Measurements from ENCODE around the gene GPR15LG.
"Not testable (repeated sequence)": the region's sequence is repeated elsewhere in the genome, so short reads cannot be mapped to it uniquely, and the experiment has no call there.

GPR15LG gene

GRCh38 chr10:84179059-84179710 lies 5.6 kb downstream of the GPR15LG start:
- H3K9ac ChIP-seq (ENCODE audit: low read depth, low read length) = no peak overlapping the region
- H3K4me1 ChIP-seq (ENCODE audit: control insufficient read depth, insufficient read depth, low read length) = no peaks in the 10 kb centered on the region
- no peaks in the 10 kb centered on the region for H3K27me3 ChIP-seq (ENCODE audit: control insufficient read depth, insufficient read depth, low read length)
- H3K4me3 ChIP-seq (ENCODE audit: low read length) = no peak overlapping the region
- H3K4me2 ChIP-seq (ENCODE audit: low read length) = no peak overlapping the region
- no peaks in the 10 kb centered on the region for H3K36me3 ChIP-seq (ENCODE audit: insufficient read depth, low read length)
- no peaks in the 10 kb centered on the region for H3K9me3 ChIP-seq (replicated peaks; ENCODE audit: low read length)

GRCh38 chr10:84180386-84180785 lies 6.8 kb downstream of the GPR15LG start:
- H3K27me3 ChIP-seq (ENCODE audit: control insufficient read depth, insufficient read depth, low read length); H3K4me3 ChIP-seq (ENCODE audit: low read length); H3K4me2 ChIP-seq (ENCODE audit: low read length); H3K9ac ChIP-seq (ENCODE audit: low read depth, low read length); H3K36me3 ChIP-seq (ENCODE audit: insufficient read depth, low read length); H3K4me1 ChIP-seq (ENCODE audit: control insufficient read depth, insufficient read depth, low read length); H3K9me3 ChIP-seq (replicated peaks; ENCODE audit: low read length): not testable (repeated sequence)

- Histone ChIP-seq H3K27me3 (ENCODE audit: control insufficient read depth, insufficient read depth, low read length) (no peaks in the 10 kb centered on the region), H3K36me3 (ENCODE audit: insufficient read depth, low read length) (no peaks in the 10 kb centered on the region), H3K9me3 (replicated peaks; ENCODE audit: low read length) (no peaks in the 10 kb centered on the region), H3K4me1 (ENCODE audit: control insufficient read depth, insufficient read depth, low read length) (no peaks in the 10 kb centered on the region), H3K4me2 (ENCODE audit: low read length) (no peak overlapping the region), H3K9ac (ENCODE audit: low read depth, low read length) (no peak overlapping the region), H3K4me3 (ENCODE audit: low read length) (no peak overlapping the region)
These were observed 8.0 kb downstream of the GPR15LG start for GRCh38 chr10:84181631-84182030.

GRCh38 chr10:84184517-84184916 lies 10.9 kb downstream of the GPR15LG start:
- no peaks in the 10 kb centered on the region for H3K9me3 ChIP-seq (replicated peaks; ENCODE audit: low read length)

GRCh38 chr10:84185526-84186175 lies 12.1 kb downstream of the GPR15LG start:
- Histone ChIP-seq H3K4me3 (ENCODE audit: low read length) (no peak overlapping the region), H3K4me2 (ENCODE audit: low read length) (no peak overlapping the region), H3K27me3 (ENCODE audit: control insufficient read depth, insufficient read depth, low read length) (peaks cover 4% of the 10 kb centered on the region), H3K36me3 (ENCODE audit: insufficient read depth, low read length) (no peaks in the 10 kb centered on the region), H3K4me1 (ENCODE audit: control insufficient read depth, insufficient read depth, low read length) (no peaks in the 10 kb centered on the region), H3K9ac (ENCODE audit: low read depth, low read length) (no peak overlapping the region), H3K9me3 (replicated peaks; ENCODE audit: low read length) (no peaks in the 10 kb centered on the region)

More at GRCh38 chr10:84184517-84184916, 10.9 kb downstream of the GPR15LG start:
- Histone ChIP-seq H3K27me3 (ENCODE audit: control insufficient read depth, insufficient read depth, low read length) (peaks cover 4% of the 10 kb centered on the region), H3K4me2 (ENCODE audit: low read length) (no peak overlapping the region), H3K9ac (ENCODE audit: low read depth, low read length) (no peak overlapping the region), H3K4me1 (ENCODE audit: control insufficient read depth, insufficient read depth, low read length) (no peaks in the 10 kb centered on the region), H3K36me3 (ENCODE audit: insufficient read depth, low read length) (no peaks in the 10 kb centered on the region), H3K4me3 (ENCODE audit: low read length) (no peak overlapping the region)

GRCh38 chr10:84188815-84189214 lies 15.2 kb downstream of the GPR15LG start:
- H3K27me3 ChIP-seq (ENCODE audit: control insufficient read depth, insufficient read depth, low read length) = peaks cover 22% of the 10 kb centered on the region
- H3K36me3 ChIP-seq (ENCODE audit: insufficient read depth, low read length) = no peaks in the 10 kb centered on the region
- no peak overlapping the region for H3K4me2 ChIP-seq (ENCODE audit: low read length)
- H3K9me3 ChIP-seq (replicated peaks; ENCODE audit: low read length) = no peaks in the 10 kb centered on the region
- H3K4me3 ChIP-seq (ENCODE audit: low read length) = no peak overlapping the region
- no peak overlapping the region for H3K9ac ChIP-seq (ENCODE audit: low read depth, low read length)
- no peaks in the 10 kb centered on the region for H3K4me1 ChIP-seq (ENCODE audit: control insufficient read depth, insufficient read depth, low read length)

GRCh38 chr10:84190621-84191020 lies 17.0 kb downstream of the GPR15LG start:
- Histone ChIP-seq H3K4me3 (ENCODE audit: low read length) (no peak overlapping the region), H3K27me3 (ENCODE audit: control insufficient read depth, insufficient read depth, low read length) (peaks cover 38% of the 10 kb centered on the region)

GRCh38 chr10:84191106-84191505 lies 17.5 kb downstream of the GPR15LG start:
- H3K4me3 ChIP-seq (ENCODE audit: low read length) = no peak overlapping the region
- no peak overlapping the region for H3K4me2 ChIP-seq (ENCODE audit: low read length)
- no peak overlapping the region for H3K9ac ChIP-seq (ENCODE audit: low read depth, low read length)
- no peaks in the 10 kb centered on the region for H3K36me3 ChIP-seq (ENCODE audit: insufficient read depth, low read length)
- no peaks in the 10 kb centered on the region for H3K9me3 ChIP-seq (replicated peaks; ENCODE audit: low read length)
- no peaks in the 10 kb centered on the region for H3K4me1 ChIP-seq (ENCODE audit: control insufficient read depth, insufficient read depth, low read length)
- H3K27me3 ChIP-seq (ENCODE audit: control insufficient read depth, insufficient read depth, low read length) = peaks cover 43% of the 10 kb centered on the region

More at GRCh38 chr10:84190621-84191020, 17.0 kb downstream of the GPR15LG start:
- no peaks in the 10 kb centered on the region for H3K9me3 ChIP-seq (replicated peaks; ENCODE audit: low read length)
- H3K36me3 ChIP-seq (ENCODE audit: insufficient read depth, low read length) = no peaks in the 10 kb centered on the region
- H3K9ac ChIP-seq (ENCODE audit: low read depth, low read length) = no peak overlapping the region
- no peaks in the 10 kb centered on the region for H3K4me1 ChIP-seq (ENCODE audit: control insufficient read depth, insufficient read depth, low read length)
- H3K4me2 ChIP-seq (ENCODE audit: low read length) = no peak overlapping the region

GRCh38 chr10:84193327-84193726 lies 19.7 kb downstream of the GPR15LG start:
- Histone ChIP-seq H3K4me2 (ENCODE audit: low read length) (no peak overlapping the region), H3K27me3 (ENCODE audit: control insufficient read depth, insufficient read depth, low read length) (peaks cover 61% of the 10 kb centered on the region)

GRCh38 chr10:84193846-84194423 lies 20.3 kb downstream of the GPR15LG start:
- peak overlapping the region; percentile 75 for H3K4me2 ChIP-seq (ENCODE audit: low read length)
- no peaks in the 10 kb centered on the region for H3K36me3 ChIP-seq (ENCODE audit: insufficient read depth, low read length)
- H3K4me1 ChIP-seq (ENCODE audit: control insufficient read depth, insufficient read depth, low read length) = no peaks in the 10 kb centered on the region
- peaks cover 62% of the 10 kb centered on the region for H3K27me3 ChIP-seq (ENCODE audit: control insufficient read depth, insufficient read depth, low read length)
- no peak overlapping the region for H3K9ac ChIP-seq (ENCODE audit: low read depth, low read length)
- peak overlapping the region; percentile 56 for H3K4me3 ChIP-seq (ENCODE audit: low read length)
- H3K9me3 ChIP-seq (replicated peaks; ENCODE audit: low read length) = no peaks in the 10 kb centered on the region

More at GRCh38 chr10:84193327-84193726, 19.7 kb downstream of the GPR15LG start:
- H3K9ac ChIP-seq (ENCODE audit: low read depth, low read length) = no peak overlapping the region
- no peak overlapping the region for H3K4me3 ChIP-seq (ENCODE audit: low read length)
- no peaks in the 10 kb centered on the region for H3K9me3 ChIP-seq (replicated peaks; ENCODE audit: low read length)
- H3K4me1 ChIP-seq (ENCODE audit: control insufficient read depth, insufficient read depth, low read length) = no peaks in the 10 kb centered on the region
- no peaks in the 10 kb centered on the region for H3K36me3 ChIP-seq (ENCODE audit: insufficient read depth, low read length)

- Histone ChIP-seq H3K4me2 (ENCODE audit: low read length) (peak within 1 kb of the TSS; percentile 75), H3K36me3 (ENCODE audit: insufficient read depth, low read length) (no peaks in the 10 kb centered on the region), H3K4me1 (ENCODE audit: control insufficient read depth, insufficient read depth, low read length) (no peaks in the 10 kb centered on the region), H3K4me3 (ENCODE audit: low read length) (peak within 1 kb of the TSS; percentile 56), H3K27me3 (ENCODE audit: control insufficient read depth, insufficient read depth, low read length) (peaks cover 59% of the 10 kb centered on the region), H3K9ac (ENCODE audit: low read depth, low read length) (no peak within 1 kb of the TSS), H3K9me3 (replicated peaks; ENCODE audit: low read length) (no peaks in the 10 kb centered on the region)
These were observed 20.9 kb downstream of the GPR15LG start, which contains the start of gene CDHR1 for GRCh38 chr10:84194424-84195043. Gene CDHR1 (plus strand): TSS chr10:84194537. CDS start chr10:84194761, 224 bp downstream.

Measured in skeletal muscle satellite cell (primary cell).